K562 (cell line): ENCODE results near the gene RBM17. TPM values are rescaled to one million over a fixed set of nuclear protein-coding genes. Genes with fewer than 3 reads are reported as not detected.

Source experiments
- ATAC-seq: fragments of 200-7000 bp; cut with Tn5 transposase; 3 replicates; pipeline ENCODE4 v1.9.1; 2020; ENCODE audit warnings: moderate library complexity
- BruUV-seq: library from RNA; stranded (reverse); fragments of 400-500 nt; replicated peaks from 2 replicates; lab custom pipeline; 2021; lab: Mats Ljungman, UMichigan
- CTCF ChIA-PET: fragments of 300-600 bp; formaldehyde crosslinking; extraction: SDS; loops from one replicate; lab custom pipeline; 2021; ENCODE audit warnings: low intra/inter-chr PET ratio; lab: Yijun Ruan, JAX
- POLR2A ChIA-PET: fragments of 300-600, 350-650 bp; sonication (Branson Sonifier 250); formaldehyde crosslinking; extraction: SDS; loops from one replicate; lab custom pipeline; 2021; ENCODE audit warnings: antibody characterized with exemption, inconsistent platforms; lab: Yijun Ruan, JAX
- DNase-seq, 4 experiments: peaks; one replicate each; pipeline versions ENCODE4 v3.0.0 to v3.0.0-alpha.2; 2011 to 2018; ENCODE audit warnings: low spot score in 3 of 4, mixed read lengths in 3 of 4; ENCODE audit errors: extremely low read depth in 1 of 4
- FAIRE-seq: peaks from 2 replicates; lab custom pipeline; 2011; peaks lifted over from hg19 to GRCh38; lab: Jason Lieb, UNC
- H2AFZ ChIP-seq: 2 replicates; pipeline ENCODE4 v1.6.0; 2011; ENCODE audit warnings: low read depth, low read length, control low read depth, inconsistent platforms
- H3K27ac ChIP-seq: fragments of 200-600 bp; 3 replicates; pipeline ENCODE4 v1.8.0; 2011; ENCODE audit warnings: low read depth, mild to moderate bottlenecking, control low read depth, inconsistent platforms, low read length, moderate library complexity, mixed read lengths; ENCODE audit errors: extremely low read depth
- H3K27me3 ChIP-seq, 2 experiments: fragments of 300-600 bp in 1 of 2; 2 replicates in 1 of 2; 3 replicates in 1 of 2; pipeline versions ENCODE4 v1.6.0 to v1.8.0; 2011; ENCODE audit warnings: inconsistent platforms in 2 of 2, low read length in 2 of 2, mild to moderate bottlenecking in 1 of 2, mixed read lengths in 1 of 2, moderate library complexity in 1 of 2; ENCODE audit not compliant: control insufficient read depth in 2 of 2, insufficient read depth in 2 of 2
- H3K36me3 ChIP-seq: fragments of 300-600 bp; 3 replicates; pipeline ENCODE4 v1.8.0; 2011; ENCODE audit warnings: mild to moderate bottlenecking, low read length, inconsistent platforms; ENCODE audit not compliant: control insufficient read depth, insufficient read depth
- H3K4me1 ChIP-seq, 2 experiments: fragments of 200-600 bp in 1 of 2; replicated peaks in 1 of 2; 2 replicates in 1 of 2; 3 replicates in 1 of 2; pipeline versions ENCODE4 v1.5.1 to v1.8.0; 2011; ENCODE audit warnings: inconsistent platforms in 2 of 2, low read length in 2 of 2, mild to moderate bottlenecking in 1 of 2, mixed read lengths in 1 of 2, moderate library complexity in 1 of 2; ENCODE audit not compliant: control insufficient read depth in 2 of 2, insufficient read depth in 2 of 2
- H3K4me2 ChIP-seq: 2 replicates; pipeline ENCODE4 v1.6.1; 2011; ENCODE audit warnings: low read length, control low read depth, inconsistent platforms, mixed read lengths; ENCODE audit not compliant: insufficient read depth
- H3K4me3 ChIP-seq: fragments of 200-600 bp; sonication (generic), shearing (Covaris generic); 2 replicates; pipeline ENCODE4 v1.5.1; 2016; ENCODE audit warnings: control low read depth, inconsistent platforms
- H3K79me2 ChIP-seq: fragments of 200-600 bp; 3 replicates; pipeline ENCODE4 v1.8.0; 2011; ENCODE audit warnings: low read length, inconsistent platforms; ENCODE audit not compliant: control insufficient read depth, insufficient read depth
- H3K9ac ChIP-seq, 2 experiments: 2 replicates each; pipeline versions ENCODE4 v1.6.0 to v1.6.1; 2011; ENCODE audit warnings: low read depth in 2 of 2, low read length in 2 of 2, control low read depth in 1 of 2, inconsistent platforms in 1 of 2, mild to moderate bottlenecking in 1 of 2, mixed read lengths in 1 of 2; ENCODE audit not compliant: insufficient read depth in 1 of 2
- H3K9me1 ChIP-seq: one replicate; pipeline ENCODE4 v1.6.0; 2011; ENCODE audit warnings: inconsistent platforms, mild to moderate bottlenecking, low read length, moderate library complexity; ENCODE audit not compliant: control insufficient read depth, insufficient read depth
- H3K9me3 ChIP-seq: replicated peaks from 2 replicates; pipeline ENCODE4 v1.5.1; 2011; ENCODE audit warnings: low read depth, low read length, inconsistent platforms; ENCODE audit not compliant: control insufficient read depth, insufficient read depth
- H4K20me1 ChIP-seq: replicated peaks from 2 replicates; pipeline ENCODE4 v1.6.1; 2011; ENCODE audit warnings: low read length, inconsistent platforms, mixed read lengths; ENCODE audit not compliant: control insufficient read depth, insufficient read depth
- ATF4 ChIP-seq: fragments of 450-650 bp; formaldehyde crosslinking; IDR thresholded peaks from 2 replicates; pipeline ENCODE4 v1.4.0; 2022; ENCODE audit warnings: mild to moderate bottlenecking, moderate library complexity
- DACH1 ChIP-seq: fragments of 450-650 bp; IDR thresholded peaks from 2 replicates; pipeline ENCODE4 v1.6.1; 2018; ENCODE audit not compliant: partially characterized antibody
- GABPB1 ChIP-seq: sonication (generic); formaldehyde crosslinking; IDR thresholded peaks from 2 replicates; pipeline ENCODE4 v1.8.0; 2022; ENCODE audit warnings: mild to moderate bottlenecking, missing genetic modification reagents
- GMEB1 ChIP-seq: fragments of 250-450 bp; sonication (Bioruptor Pico); IDR thresholded peaks from 2 replicates; pipeline ENCODE4 v1.4.0; 2020; ENCODE audit warnings: mild to moderate bottlenecking
- JUND ChIP-seq, 2 experiments: IDR thresholded peaks; 2 replicates in 1 of 2; 3 replicates in 1 of 2; pipeline ENCODE4 v1.6.1; 2011; ENCODE audit warnings: borderline replicate concordance in 2 of 2, low read depth in 2 of 2, low read length in 2 of 2, improper control_type of control experiment in 1 of 2, missing biosample characterization in 1 of 2, missing genetic modification characterization in 1 of 2, missing genetic modification reagents in 1 of 2
- MXI1 ChIP-seq: IDR thresholded peaks from 2 replicates; pipeline ENCODE4 v1.6.1; 2011; ENCODE audit warnings: low read depth, mild to moderate bottlenecking, improper control_type of control experiment, low read length
- NR2C1 ChIP-seq, 2 experiments: fragments of 450-650 bp; IDR thresholded peaks; 2 replicates each; pipeline ENCODE4 v1.6.1; 2017; ENCODE audit warnings: mild to moderate bottlenecking in 2 of 2, antibody characterized with exemption in 1 of 2, inconsistent platforms in 1 of 2, missing compliant biosample characterization in 1 of 2, missing genetic modification characterization in 1 of 2
- PTRF ChIP-seq: fragments of 450-650 bp; IDR thresholded peaks from 2 replicates; pipeline ENCODE4 v1.6.1; 2016; ENCODE audit warnings: mild to moderate bottlenecking, missing genetic modification characterization, missing compliant biosample characterization
- RBM14 ChIP-seq: fragments of 200-400 bp; formaldehyde crosslinking; IDR thresholded peaks from 2 replicates; pipeline ENCODE4 v1.6.1; 2018; ENCODE audit warnings: low read depth, mild to moderate bottlenecking, low read length, moderate library complexity, borderline replicate concordance; ENCODE audit not compliant: insufficient read depth
- RCOR1 ChIP-seq, 2 experiments: IDR thresholded peaks; 2 replicates each; pipeline ENCODE4 v1.6.1; 2012; ENCODE audit warnings: low read depth in 2 of 2, low read length in 2 of 2, borderline replicate concordance in 1 of 2, improper control_type of control experiment in 1 of 2
- RNF2 ChIP-seq: sonication (generic); IDR thresholded peaks from 2 replicates; pipeline ENCODE4 v1.6.1; 2016
- SREBF1 ChIP-seq: fragments of 150-350 bp; IDR thresholded peaks from 2 replicates; pipeline ENCODE4 v1.6.1; 2014; ENCODE audit warnings: antibody characterized with exemption, low read depth, low read length, borderline replicate concordance
- SRSF1 ChIP-seq: fragments of 200-400 bp; formaldehyde crosslinking; IDR thresholded peaks from 2 replicates; pipeline ENCODE4 v1.6.1; 2017; ENCODE audit warnings: mild to moderate bottlenecking, low read depth, low read length, moderate library complexity
- THAP7 ChIP-seq: fragments of 250-450 bp; sonication (Bioruptor Pico); IDR thresholded peaks from 2 replicates; pipeline ENCODE4 v1.5.0; 2021
- TOE1 ChIP-seq, 2 experiments: fragments of 450-650 bp in 1 of 2; sonication (generic) in 1 of 2; formaldehyde crosslinking in 1 of 2; IDR thresholded peaks; 2 replicates each; pipeline versions ENCODE4 v1.7.1 to v1.8.0; 2016 to 2022; ENCODE audit warnings: borderline replicate concordance in 2 of 2, mild to moderate bottlenecking in 2 of 2, antibody characterized with exemption in 1 of 2, inconsistent platforms in 1 of 2, low read depth in 1 of 2, missing genetic modification reagents in 1 of 2, moderate library complexity in 1 of 2
- TRIM28 ChIP-seq: fragments of 450-650 bp; IDR thresholded peaks from 2 replicates; pipeline ENCODE4 v1.6.1; 2017
- ZC3H4 ChIP-seq: sonication (generic); formaldehyde crosslinking; IDR thresholded peaks from 2 replicates; pipeline ENCODE4 v1.9.0; 2021; ENCODE audit warnings: missing genetic modification reagents, borderline replicate concordance
- ZC3H8 ChIP-seq: fragments of 450-650 bp; IDR thresholded peaks from 2 replicates; pipeline ENCODE4 v1.6.1; 2017
- ZNF239 ChIP-seq: fragments of 250-450 bp; sonication (Bioruptor Pico); IDR thresholded peaks from 2 replicates; pipeline ENCODE4 v1.4.0; 2020; ENCODE audit warnings: mild to moderate bottlenecking
- ZNF282 ChIP-seq: sonication (generic); formaldehyde crosslinking; IDR thresholded peaks from 2 replicates; pipeline ENCODE4 v1.8.1; 2023; ENCODE audit warnings: missing genetic modification reagents
- WGBS: fragments of 100-300 bp; shearing (Covaris generic); methylation state at CpG from one replicate; pipeline ENCODE4 v1.1.6; 2016; ENCODE audit warnings: low coverage, mixed read lengths; ENCODE audit not compliant: insufficient coverage; ENCODE audit errors: missing lambda C conversion rate; 5-methylcytosine and 5-hydroxymethylcytosine counted together
- in situ Hi-C: fragments of 300-500 bp; cut with MboI; formaldehyde crosslinking; loops from 4 replicates; pipeline ENCODE4 v1.15.0; 2018; ENCODE audit warnings: inconsistent platforms, mixed read lengths
- intact Hi-C: fragments of 100-400 bp; cut with micrococcal nuclease; formaldehyde crosslinking; loops from 2 replicates; pipeline ENCODE4 v1.14.2; 2022
- polyA plus RNA-seq, 8 experiments: library from polyadenylated mRNA; depleted of rRNA in 4 of 8; stranded (reverse) in 5 of 8; unstranded in 3 of 8; fragments of >200 nt; fragmentation: Nextera tagmentation in 2 of 8; fragmentation: Illumina TruSeq in 1 of 8; extraction: Ambion mirVana in 2 of 8; extraction: Trizol in 1 of 8; gene quantifications; 2 replicates each; pipeline versions ENCODE4 v1.2.1 to v1.2.3, GENCODE V29; 2011 to 2014; ENCODE audit warnings: inconsistent platforms in 1 of 8, missing spikeins in 1 of 8
- total RNA-seq, 7 experiments: library from RNA; depleted of rRNA in 6 of 7; stranded (reverse); fragments of >200 nt in 6 of 7; fragmentation: Illumina TruSeq in 2 of 7; extraction: Trizol in 2 of 7; gene quantifications; 2 replicates each; pipeline versions ENCODE4 v1.2.1 to v1.2.3, GENCODE V29; 2011 to 2021; ENCODE audit warnings: low replicate concordance in 1 of 7

The RBM17 gene
- total and polyA plus RNA-seq, 9 of the 15 experiments (the other 6 are each of a cell fraction or from before 2014, with no cell fraction given) = 23.6 to 217 (median 124) TPM

- TF ChIP-seq PTRF (no peak), TOE1 (IDR thresholded peaks at IDR 0.05; ENCODE audit: borderline replicate concordance) (no peak), TOE1 (CRISPR knock-in tag; IDR thresholded peaks at IDR 0.05; ENCODE audit: borderline replicate concordance, low read depth) (no peak), RBM14 (no peak), ZNF282 (CRISPR knock-in tag) (no peak), SREBF1 (no peak), ZC3H8 (no peak), RNF2 (no peak), ZC3H4 (CRISPR knock-in tag) (no peak), MXI1 (no peak), GABPB1 (CRISPR knock-in tag) (no peak), SRSF1 (no peak), ATF4 (no peak), TRIM28 (no peak), GMEB1 (CRISPR knock-in tag) (no peak), DACH1 (no peak), JUND (IDR thresholded peaks at IDR 0.05; ENCODE audit: borderline replicate concordance, low read depth, low read length) (no peak), JUND (tag; IDR thresholded peaks at IDR 0.05; ENCODE audit: borderline replicate concordance, low read depth, low read length) (no peak), THAP7 (CRISPR knock-in tag) (no peak), ZNF239 (CRISPR knock-in tag) (no peak), NR2C1 (IDR thresholded peaks at IDR 0.05) (no peak), NR2C1 (tag; IDR thresholded peaks at IDR 0.05) (no peak), RCOR1 (IDR thresholded peaks at IDR 0.05; ENCODE audit: borderline replicate concordance in 1 of 2, low read depth in 2 of 2, low read length in 2 of 2) (no peak)
- Histone ChIP-seq H3K36me3 (peaks cover 97% of the 10 kb centered on the region), H3K9me1 (no peaks in the 10 kb centered on the region), H3K4me3 (no peak overlapping the region), H3K4me2 (no peak overlapping the region), H4K20me1 (no peaks in the 10 kb centered on the region), H3K9ac (no peak overlapping the region), H2AFZ (no peak overlapping the region), H3K27ac (no peak overlapping the region), H3K9me3 (no peaks in the 10 kb centered on the region), H3K79me2 (peaks cover 53% of the 10 kb centered on the region), H3K27me3 (no peaks in the 10 kb centered on the region), H3K4me1 (no peaks in the 10 kb centered on the region)
- in situ Hi-C loops (loop anchor here (25.0 kb wide), 1 partner anchor 560 kb away; no protein-coding TSS in a partner anchor), intact Hi-C loops (no loop called here)
- no peak for ATAC-seq
- WGBS = 98% methylated on average over 8 of the region's 8 CpGs
- CTCF ChIA-PET = no interaction called here
- no peak for FAIRE-seq
- POLR2A ChIA-PET = no interaction called here
- DNase-seq = no peak
- BruUV-seq = no TSS peak
Observed at GRCh38 chr10:6102128-6102527, 13.3 kb downstream of the RBM17 start.
